Measurements from ENCODE around the gene CACNB3. TPM values are rescaled to one million over a fixed set of nuclear protein-coding genes. Genes with fewer than 3 reads are reported as not detected.
A peak's percentile ranks its signal among the peaks of the same experiment; 100 is the strongest.
"Not testable (repeated sequence)": the region's sequence is repeated elsewhere in the genome, so short reads cannot be mapped to it uniquely, and the experiment has no call there.

The CACNB3 gene
- total RNA-seq, 1 experiment from 2014 or later, result 4.6 TPM

DNA sequence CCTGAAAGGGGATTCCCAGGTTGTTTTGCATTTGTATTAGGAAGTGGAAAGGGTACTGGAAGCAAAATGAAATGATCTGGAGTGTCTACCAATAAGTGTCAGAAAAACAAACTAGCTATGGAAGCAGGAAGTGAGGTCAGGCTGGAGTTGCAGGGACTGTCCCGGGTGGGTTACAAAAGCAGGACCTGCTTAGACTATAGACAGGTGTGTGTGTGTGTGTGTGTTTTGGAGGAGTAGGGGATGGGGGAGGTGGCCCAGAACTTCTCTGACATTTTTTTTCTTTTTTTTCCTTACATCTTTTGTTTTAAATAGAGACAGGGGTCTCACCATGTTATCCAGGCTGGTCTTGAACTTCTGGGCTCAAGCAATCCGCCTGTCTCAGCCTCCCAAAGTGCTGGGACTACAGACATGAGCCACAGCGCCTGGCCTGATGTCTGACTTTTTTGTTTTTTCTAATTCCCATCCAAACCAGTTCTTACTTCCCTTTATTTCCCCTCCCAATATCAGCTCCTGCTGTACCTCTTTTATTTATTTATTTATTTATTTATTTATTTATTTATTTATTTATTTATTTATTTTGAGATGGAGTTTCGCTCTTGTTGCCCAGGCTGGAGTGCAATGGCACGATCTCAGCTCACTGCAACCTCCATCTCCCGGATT lies 47.9 kb downstream of the CACNB3 start:
- DNase-seq, result no peak
- Histone ChIP-seq H3K27me3 (ENCODE audit: control insufficient read depth, insufficient read depth, low read length) (peaks cover 15% of the 10 kb centered on the region), H3K4me3 (ENCODE audit: insufficient read depth, low read depth, low read length) (0 out of 2 replicates have a peak overlapping the region, but pooled peaks have one; percentile 6), H3K36me3 (replicated peaks; ENCODE audit: control insufficient read depth, insufficient read depth, low read length) (peaks cover 3% of the 10 kb centered on the region)

- Histone ChIP-seq H3K27me3 (ENCODE audit: control insufficient read depth, insufficient read depth, low read length) (peaks cover 15% of the 10 kb centered on the region), H3K36me3 (replicated peaks; ENCODE audit: control insufficient read depth, insufficient read depth, low read length) (no peaks in the 10 kb centered on the region), H3K4me3 (ENCODE audit: insufficient read depth, low read depth, low read length) (no peak overlapping the region)
- DNase-seq, result no peak
Measured at GRCh38 chr12:48868451-48868850, 50.2 kb downstream of the CACNB3 start.

DNA sequence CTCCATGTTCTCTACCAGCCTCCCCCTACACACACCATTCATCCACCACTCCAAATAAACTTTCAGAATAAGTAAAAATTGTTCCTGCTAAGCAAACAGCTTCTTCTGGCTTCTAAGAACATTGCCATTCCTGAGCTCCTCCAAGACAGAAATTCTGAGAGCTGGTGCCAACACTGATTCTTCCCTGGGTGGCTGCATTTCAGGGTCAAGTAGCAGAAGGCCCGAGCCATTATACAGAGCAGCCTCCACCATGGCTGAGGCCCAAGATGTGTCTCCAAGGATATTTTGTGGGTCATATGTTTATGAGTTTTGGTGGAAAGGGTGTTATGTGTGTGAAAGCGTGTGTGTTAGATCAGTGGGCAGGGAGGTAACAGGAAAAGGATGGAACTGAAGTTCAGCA lies 50.9 kb downstream of the CACNB3 start:
- H3K36me3 ChIP-seq (replicated peaks; ENCODE audit: control insufficient read depth, insufficient read depth, low read length), result no peaks in the 10 kb centered on the region
- H3K4me3 ChIP-seq (ENCODE audit: insufficient read depth, low read depth, low read length), result no peak overlapping the region
- DNase-seq, result no peak
- H3K27me3 ChIP-seq (ENCODE audit: control insufficient read depth, insufficient read depth, low read length), result peaks cover 13% of the 10 kb centered on the region

DNA sequence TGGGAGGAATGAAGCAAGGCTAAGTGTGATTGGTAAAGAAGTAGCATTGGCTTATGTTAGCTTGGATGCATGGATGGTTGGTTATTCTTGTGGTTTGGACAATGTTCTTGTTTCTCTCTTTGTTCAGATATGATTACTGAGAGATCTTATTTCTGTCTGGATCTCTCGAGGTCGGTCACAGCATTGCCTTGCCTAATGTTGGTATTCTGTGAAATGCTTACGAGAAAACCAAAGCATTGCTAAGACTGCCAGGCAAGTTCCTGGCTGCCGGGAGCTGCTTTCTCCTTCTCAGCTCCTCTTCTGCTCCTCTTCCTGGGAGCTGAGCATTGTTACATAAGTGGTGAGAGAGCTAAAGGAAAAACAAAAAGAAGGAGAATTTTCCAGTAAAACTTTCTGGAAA lies 54.8 kb downstream of the CACNB3 start:
- DNase-seq, result no peak
- Histone ChIP-seq H3K4me3 (ENCODE audit: insufficient read depth, low read depth, low read length) (no peak overlapping the region), H3K36me3 (replicated peaks; ENCODE audit: control insufficient read depth, insufficient read depth, low read length) (no peaks in the 10 kb centered on the region), H3K27me3 (ENCODE audit: control insufficient read depth, insufficient read depth, low read length) (no peaks in the 10 kb centered on the region; the same call in 1 of the 2 replicates)

- DNase-seq; H3K36me3 ChIP-seq (replicated peaks; ENCODE audit: control insufficient read depth, insufficient read depth, low read length): not testable (repeated sequence)
Measured at GRCh38 chr12:48873534-48873933, 55.2 kb downstream of the CACNB3 start.

GRCh38 chr12:48875944-48876515 lies 57.7 kb downstream of the CACNB3 start:
- Histone ChIP-seq H3K27me3 (ENCODE audit: control insufficient read depth, insufficient read depth, low read length) (no peaks in the 10 kb centered on the region; the same call in 1 of the 2 replicates), H3K4me3 (ENCODE audit: insufficient read depth, low read depth, low read length) (no peak overlapping the region), H3K36me3 (replicated peaks; ENCODE audit: control insufficient read depth, insufficient read depth, low read length) (no peaks in the 10 kb centered on the region)
- DNase-seq, result no peak

More at GRCh38 chr12:48873534-48873933, 55.2 kb downstream of the CACNB3 start:
- not testable (repeated sequence) for H3K27me3 ChIP-seq (ENCODE audit: control insufficient read depth, insufficient read depth, low read length); H3K4me3 ChIP-seq (ENCODE audit: insufficient read depth, low read depth, low read length)

Other genes with a start within 250 kb of the CACNB3 start
- gene LALBA, start 248.4 kb upstream of the CACNB3 start, total RNA-seq (2014; rRNA removed; shearing (Covaris generic)), result not detected in 2 replicates
- 41.2 and 41.4 TPM in 2 replicates for gene KANSL2, start 136.3 kb upstream of the CACNB3 start, total RNA-seq (2014; rRNA removed; shearing (Covaris generic))
- 25.6 and 37.4 TPM in 2 replicates for gene CCNT1, start 101.8 kb upstream of the CACNB3 start, total RNA-seq (2014; rRNA removed; shearing (Covaris generic))
- 7.0 and 7.1 TPM in 2 replicates for gene ADCY6, start 29.4 kb upstream of the CACNB3 start, total RNA-seq (2014; rRNA removed; shearing (Covaris generic))
- 101 and 106 TPM in 2 replicates for gene DDX23, start 33.7 kb downstream of the CACNB3 start, total RNA-seq (2014; rRNA removed; shearing (Covaris generic))
- gene RND1, start 47.4 kb downstream of the CACNB3 start, total RNA-seq (2014; rRNA removed; shearing (Covaris generic)), result 0.94 and 3.0 TPM in 2 replicates
- gene FKBP11, start 107.0 kb downstream of the CACNB3 start, total RNA-seq (2014; rRNA removed; shearing (Covaris generic)), result 10.8 and 16.5 TPM in 2 replicates
- gene ARF3, start 139.0 kb downstream of the CACNB3 start, total RNA-seq (2014; rRNA removed; shearing (Covaris generic)), result 68.9 and 95.1 TPM in 2 replicates
- gene WNT10B, start 153.2 kb downstream of the CACNB3 start, total RNA-seq (2014; rRNA removed; shearing (Covaris generic)), result 0.83 and 0.92 TPM in 2 replicates
- gene WNT1, start 159.8 kb downstream of the CACNB3 start, total RNA-seq (2014; rRNA removed; shearing (Covaris generic)), result not detected in 2 replicates
- gene DDN, start 180.9 kb downstream of the CACNB3 start, total RNA-seq (2014; rRNA removed; shearing (Covaris generic)), result 0.10 and 0.30 TPM in 2 replicates
- gene PRKAG1, start 200.3 kb downstream of the CACNB3 start, total RNA-seq (2014; rRNA removed; shearing (Covaris generic)), result 44.2 and 51.1 TPM in 2 replicates
- 16.2 and 20.8 TPM in 2 replicates for gene KMT2D, start 242.3 kb downstream of the CACNB3 start, total RNA-seq (2014; rRNA removed; shearing (Covaris generic))

Measured in H7 (cell line).